ENCODE data around the gene UBQLN1. TPM values are rescaled to one million over a fixed set of nuclear protein-coding genes. Genes with fewer than 3 reads are reported as not detected.

The UBQLN1 gene
- total RNA-seq, 2 experiments from 2014 or later = 178 to 185 TPM

- no peak for TF ChIP-seq CTCF (IDR thresholded peaks at IDR 0.05)
- peaks cover 86% of the 10 kb centered on the region for H3K36me3 ChIP-seq (ENCODE audit: insufficient read depth, low read length)
- H3K4me1 Mint-ChIP-seq (ENCODE audit: low read depth) = no peaks in the 10 kb centered on the region
- no peaks in the 10 kb centered on the region for H3K27me3 ChIP-seq (ENCODE audit: control insufficient read depth in 1 of 2, insufficient read depth in 2 of 2, low read length in 2 of 2)
- no peak for ATAC-seq (ENCODE audit: poor library complexity)
- CTCF ChIA-PET = no interaction called here
- no peaks in the 10 kb centered on the region for H3K27me3 Mint-ChIP-seq
- no peak overlapping the region for H3K4me3 Mint-ChIP-seq
- POLR2A ChIA-PET = no interaction called here
- no peak overlapping the region for H3K27ac Mint-ChIP-seq
- no peak overlapping the region for H3K4me3 ChIP-seq (ENCODE audit: low read length)
- H3K27ac ChIP-seq (ENCODE audit: low read depth in 1 of 2, low read length in 2 of 2) = no peak overlapping the region
- no peaks in the 10 kb centered on the region for H3K9me3 ChIP-seq (ENCODE audit: control insufficient read depth in 1 of 2, insufficient read depth in 1 of 2, low read length in 2 of 2)
- peaks cover 29% of the 10 kb centered on the region for H3K36me3 Mint-ChIP-seq (ENCODE audit: low read depth)
- H3K4me1 ChIP-seq (ENCODE audit: insufficient read depth, low read length) = no peaks in the 10 kb centered on the region
- no peak for DNase-seq
- no peaks in the 10 kb centered on the region for H3K9me3 Mint-ChIP-seq
- intact Hi-C loops (cut with DNase I, micrococcal nuclease) = no loop called here
These were observed 50.8 kb downstream of the UBQLN1 start for GRCh38 chr9:83656952-83657351.

DNA sequence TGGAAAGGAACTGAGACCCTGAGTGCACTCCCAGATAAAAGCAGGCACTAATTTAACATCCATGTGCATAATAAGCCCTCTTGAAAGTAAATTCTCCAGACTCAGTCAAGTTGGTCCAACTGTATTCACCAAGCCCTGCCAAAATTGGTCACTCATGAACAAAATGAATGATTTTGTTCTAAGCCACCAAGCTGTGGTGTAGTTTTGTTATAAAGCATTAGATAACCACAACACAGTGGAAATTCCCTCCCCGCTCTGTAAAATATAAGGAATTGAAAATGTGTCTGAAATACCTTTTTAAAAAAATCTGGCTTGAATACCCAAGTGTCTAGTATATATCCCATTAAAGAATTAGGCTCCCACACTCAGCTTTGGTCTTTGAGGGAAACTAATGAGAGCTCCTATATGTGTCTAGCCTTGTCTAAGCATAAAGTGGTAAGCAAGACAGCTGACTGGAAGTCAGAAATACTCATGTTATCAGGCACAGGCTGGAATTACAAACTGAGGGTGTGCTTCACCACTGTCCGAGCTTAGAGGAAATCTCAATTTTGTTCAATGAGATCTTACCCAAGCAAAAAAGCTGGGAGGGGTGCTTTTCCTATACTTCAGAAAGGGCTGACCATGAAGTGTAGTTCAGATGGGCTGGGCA lies 51.6 kb downstream of the UBQLN1 start:
- ATAC-seq (ENCODE audit: poor library complexity) (no peak), DNase-seq (no peak)
- Histone ChIP-seq H3K9me3 (ENCODE audit: control insufficient read depth in 1 of 2, insufficient read depth in 1 of 2, low read length in 2 of 2) (no peaks in the 10 kb centered on the region), H3K4me3 (ENCODE audit: low read length) (no peak overlapping the region), H3K27ac (ENCODE audit: low read depth in 1 of 2, low read length in 2 of 2) (no peak overlapping the region), H3K36me3 (ENCODE audit: insufficient read depth, low read length) (peaks cover 86% of the 10 kb centered on the region), H3K4me1 (ENCODE audit: insufficient read depth, low read length) (no peaks in the 10 kb centered on the region), H3K27me3 (ENCODE audit: control insufficient read depth in 1 of 2, insufficient read depth in 2 of 2, low read length in 2 of 2) (no peaks in the 10 kb centered on the region)
- intact Hi-C loops (cut with DNase I, micrococcal nuclease) = no loop called here
- Mint-ChIP-seq H3K36me3 (ENCODE audit: low read depth) (peaks cover 21% of the 10 kb centered on the region), H3K4me3 (no peak overlapping the region), H3K27ac (no peak overlapping the region), H3K4me1 (ENCODE audit: low read depth) (no peaks in the 10 kb centered on the region), H3K9me3 (no peaks in the 10 kb centered on the region), H3K27me3 (no peaks in the 10 kb centered on the region)
- ChIA-PET CTCF (no interaction called here), POLR2A (no interaction called here)
- TF ChIP-seq CTCF (IDR thresholded peaks at IDR 0.05) = no peak

- no peaks in the 10 kb centered on the region for H3K27me3 ChIP-seq (ENCODE audit: control insufficient read depth in 1 of 2, insufficient read depth in 2 of 2, low read length in 2 of 2)
- Mint-ChIP-seq H3K27ac (peak overlapping the region; percentile 21), H3K36me3 (ENCODE audit: low read depth) (peaks cover 17% of the 10 kb centered on the region), H3K4me1 (ENCODE audit: low read depth) (no peaks in the 10 kb centered on the region), H3K4me3 (no peak overlapping the region), H3K27me3 (no peaks in the 10 kb centered on the region), H3K9me3 (no peaks in the 10 kb centered on the region)
- H3K36me3 ChIP-seq (ENCODE audit: insufficient read depth, low read length) = peaks cover 81% of the 10 kb centered on the region
- TF ChIP-seq CTCF (IDR thresholded peaks at IDR 0.05) = no peak
- no peak overlapping the region for H3K4me3 ChIP-seq (ENCODE audit: low read length)
- no peaks in the 10 kb centered on the region for H3K4me1 ChIP-seq (ENCODE audit: insufficient read depth, low read length)
- intact Hi-C loops (cut with DNase I, micrococcal nuclease) = no loop called here
- ChIA-PET POLR2A (no interaction called here), CTCF (no interaction called here)
- H3K9me3 ChIP-seq (ENCODE audit: control insufficient read depth in 1 of 2, insufficient read depth in 1 of 2, low read length in 2 of 2) = no peaks in the 10 kb centered on the region
- DNase-seq = no peak
- no peak for ATAC-seq (ENCODE audit: poor library complexity)
- no peak overlapping the region for H3K27ac ChIP-seq (ENCODE audit: low read depth in 1 of 2, low read length in 2 of 2)
These were observed 52.3 kb downstream of the UBQLN1 start for GRCh38 chr9:83655433-83655832.

All from CD4-positive, alpha-beta T cell (primary cell).